Measurements from ENCODE around the gene TMEM108.

DNA sequence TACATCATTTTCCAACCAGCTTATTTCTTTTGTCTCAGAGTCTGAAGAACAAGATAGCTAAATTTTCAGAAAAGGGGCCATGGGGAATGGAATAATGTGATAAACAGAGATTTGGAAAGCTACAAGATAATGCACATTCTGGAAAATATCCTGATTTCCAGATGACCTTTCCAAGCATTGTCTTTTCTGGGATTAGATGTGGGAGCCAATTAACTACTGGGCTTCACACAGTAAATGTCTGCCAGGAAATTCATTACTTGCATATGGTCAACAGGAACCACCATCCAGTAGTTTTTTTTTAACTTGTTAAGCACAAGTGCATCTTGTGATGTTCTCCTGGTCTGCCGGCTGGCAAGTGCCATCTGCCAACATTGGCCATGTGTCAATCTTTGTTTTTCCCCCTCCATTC lies 230.5 kb downstream of the TMEM108 start:
- TF ChIP-seq, protein P1, sequence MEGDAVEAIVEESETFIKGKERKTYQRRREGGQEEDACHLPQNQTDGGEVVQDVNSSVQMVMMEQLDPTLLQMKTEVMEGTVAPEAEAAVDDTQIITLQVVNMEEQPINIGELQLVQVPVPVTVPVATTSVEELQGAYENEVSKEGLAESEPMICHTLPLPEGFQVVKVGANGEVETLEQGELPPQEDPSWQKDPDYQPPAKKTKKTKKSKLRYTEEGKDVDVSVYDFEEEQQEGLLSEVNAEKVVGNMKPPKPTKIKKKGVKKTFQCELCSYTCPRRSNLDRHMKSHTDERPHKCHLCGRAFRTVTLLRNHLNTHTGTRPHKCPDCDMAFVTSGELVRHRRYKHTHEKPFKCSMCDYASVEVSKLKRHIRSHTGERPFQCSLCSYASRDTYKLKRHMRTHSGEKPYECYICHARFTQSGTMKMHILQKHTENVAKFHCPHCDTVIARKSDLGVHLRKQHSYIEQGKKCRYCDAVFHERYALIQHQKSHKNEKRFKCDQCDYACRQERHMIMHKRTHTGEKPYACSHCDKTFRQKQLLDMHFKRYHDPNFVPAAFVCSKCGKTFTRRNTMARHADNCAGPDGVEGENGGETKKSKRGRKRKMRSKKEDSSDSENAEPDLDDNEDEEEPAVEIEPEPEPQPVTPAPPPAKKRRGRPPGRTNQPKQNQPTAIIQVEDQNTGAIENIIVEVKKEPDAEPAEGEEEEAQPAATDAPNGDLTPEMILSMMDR (IDR thresholded peaks at IDR 0.05), result no peak
- TF ChIP-seq POLR2A (IDR thresholded peaks at IDR 0.05), result no peak
